Measurements from ENCODE around the gene RPS6KA5. TPM values are rescaled to one million over a fixed set of nuclear protein-coding genes. Genes with fewer than 3 reads are reported as not detected.
"Not testable (repeated sequence)": the region's sequence is repeated elsewhere in the genome, so short reads cannot be mapped to it uniquely, and the experiment has no call there.

Gene RPS6KA5
- total and polyA plus RNA-seq, 5 experiments from 2014 or later: 12.3 to 23.2 (median 14.5) TPM

DNA sequence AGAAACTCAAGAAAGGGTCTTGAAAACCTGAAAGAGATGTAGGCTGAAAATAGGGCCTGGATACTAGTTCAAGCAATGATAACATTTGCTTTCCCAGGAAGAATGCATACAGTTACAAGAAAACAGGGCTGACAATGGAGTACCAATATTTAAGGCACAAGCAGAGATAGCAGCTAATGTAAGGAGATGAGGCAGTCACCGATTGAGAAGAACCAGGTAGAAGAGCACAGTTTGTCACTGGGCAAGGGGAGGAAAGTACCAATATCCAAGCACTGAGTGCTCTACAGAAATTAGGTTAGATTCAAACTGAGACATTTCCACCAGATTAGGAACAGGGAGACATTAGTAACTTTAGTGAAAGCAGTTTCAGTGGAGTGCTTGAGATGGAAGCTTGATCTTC is 19.9 kb downstream of the RPS6KA5 start:
- Mint-ChIP-seq H3K4me1 (peaks cover 38 to 60% (median 44%) of the 10 kb centered on the region in 4 donors), H3K9me3 (no peaks in the 10 kb centered on the region), H3K27ac (peak overlapping the region in 1 of 10 donors; percentile 46), H3K36me3 (peaks cover 0 to 4% (median 3%) of the 10 kb centered on the region in 3 donors), H3K27me3 (no peaks in the 10 kb centered on the region), H3K4me3 (no peak overlapping the region)
- DNase-seq (no peak), ATAC-seq (no peak)
- POLR2A ChIA-PET: interaction anchor here (1.2 kb wide), 1 partner anchor 74 kb away, joined by 3 read pairs; the partner anchor contains the start of gene DGLUCY

DNA sequence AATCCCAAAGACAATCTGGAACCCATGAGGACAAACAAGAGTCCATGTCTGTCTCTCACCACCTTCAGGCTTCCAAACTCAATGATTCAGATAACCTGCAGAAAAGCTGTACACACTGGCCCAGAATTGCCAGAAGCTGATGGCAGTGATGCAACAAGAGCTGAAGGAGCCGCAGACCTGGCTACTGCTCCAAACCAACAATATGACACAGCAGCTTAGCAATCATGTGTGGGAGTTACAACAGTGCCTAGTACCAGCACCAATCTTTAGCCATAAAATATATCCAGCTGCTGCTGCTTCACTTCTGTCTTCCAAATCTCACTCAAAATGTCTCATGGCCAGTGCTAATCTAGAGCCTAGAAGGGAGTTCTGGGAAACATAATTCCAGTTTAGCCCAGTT is 22.0 kb downstream of the RPS6KA5 start:
- DNase-seq (no peak), ATAC-seq (no peak)
- POLR2A ChIA-PET: no interaction called here
- no peak overlapping the region for H3K27ac Mint-ChIP-seq
- H3K9me3 Mint-ChIP-seq: no peaks in the 10 kb centered on the region
- H3K36me3 Mint-ChIP-seq: peaks cover 0 to 7% (median 4%) of the 10 kb centered on the region in 3 donors
- H3K4me3 Mint-ChIP-seq: no peak overlapping the region
- H3K27me3 Mint-ChIP-seq: no peaks in the 10 kb centered on the region
- peaks cover 46 to 69% (median 51%) of the 10 kb centered on the region in 4 donors for H3K4me1 Mint-ChIP-seq

DNA sequence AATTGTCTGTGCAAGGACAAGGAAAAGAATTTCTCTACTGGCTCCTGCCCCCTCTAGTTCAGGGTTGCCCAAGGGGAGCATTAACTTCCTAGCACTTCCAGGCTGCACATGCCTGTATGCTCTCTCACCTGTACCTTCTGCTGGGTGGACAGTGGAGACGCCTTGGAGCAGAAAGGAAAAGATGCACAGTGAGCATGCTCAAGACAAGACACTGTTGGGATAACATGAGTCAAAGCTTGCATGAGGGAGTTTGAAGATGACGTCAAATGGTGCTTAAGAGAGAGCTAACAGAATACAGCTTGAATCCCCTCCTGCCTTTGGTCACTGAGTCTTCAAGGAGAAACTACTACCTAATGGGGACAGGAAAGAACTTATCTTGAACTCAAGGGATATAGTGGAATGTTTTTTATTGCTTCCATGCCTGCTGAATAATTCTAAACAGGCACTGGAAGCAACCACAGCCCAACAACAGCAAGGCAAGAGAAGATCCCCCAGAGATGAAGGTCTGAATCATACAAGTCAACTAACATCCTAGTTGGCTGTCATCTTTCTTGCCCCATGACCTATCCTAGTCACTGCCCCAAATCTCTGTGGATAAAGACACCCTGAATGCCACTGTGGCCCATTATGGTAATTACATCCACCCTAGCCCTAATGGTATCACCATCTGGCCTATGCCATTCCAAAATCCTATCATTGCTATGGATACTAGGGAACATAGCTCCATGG is 23.5 kb downstream of the RPS6KA5 start:
- Mint-ChIP-seq H3K4me1 (peaks cover 43 to 69% (median 52%) of the 10 kb centered on the region in 4 donors), H3K36me3 (peaks cover 0 to 10% (median 7%) of the 10 kb centered on the region in 3 donors), H3K27me3 (no peaks in the 10 kb centered on the region), H3K9me3 (no peaks in the 10 kb centered on the region), H3K4me3 (no peak overlapping the region), H3K27ac (peak overlapping the region in 2 of 10 donors; percentile 36 to 51)
- POLR2A ChIA-PET: interaction anchor here (0.7 kb wide), 1 partner anchor 663 kb away, joined by 3 read pairs; no protein-coding TSS in a partner anchor
- DNase-seq: no peak
- no peak for ATAC-seq

DNA sequence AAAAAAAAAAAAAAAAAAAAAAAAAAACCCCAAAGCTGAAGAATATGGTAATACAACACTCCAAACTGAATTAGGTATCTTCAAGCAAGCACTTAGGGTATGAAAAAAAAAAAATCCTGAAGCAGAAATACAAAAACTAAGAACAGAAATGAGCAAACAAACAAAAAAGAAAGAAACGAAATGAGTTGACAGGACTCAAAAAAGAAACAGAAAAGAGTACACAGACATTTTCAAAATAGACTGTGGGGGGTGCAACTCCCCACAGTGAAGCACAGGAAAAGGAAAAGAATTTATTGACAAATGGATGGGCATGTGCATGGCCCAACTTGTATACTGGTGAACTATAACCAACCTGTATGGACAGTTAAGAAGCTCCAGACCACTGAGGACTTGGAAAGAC is 24.6 kb downstream of the RPS6KA5 start:
- ATAC-seq: peak in 1 of 2 donors; percentile 36
- Mint-ChIP-seq H3K36me3 (peaks cover 0 to 10% (median 6%) of the 10 kb centered on the region in 3 donors), H3K9me3 (no peaks in the 10 kb centered on the region), H3K4me1 (peaks cover 46 to 75% (median 56%) of the 10 kb centered on the region in 4 donors), H3K27me3 (no peaks in the 10 kb centered on the region), H3K27ac (peak overlapping the region in 4 of 10 donors; percentile 55 to 75 (median 68)), H3K4me3 (peak overlapping the region in 3 of 10 donors; percentile 11 to 71 (median 51))
- POLR2A ChIA-PET: interaction anchor here (0.6 kb wide), 1 partner anchor 27 kb away, joined by 3 read pairs; no protein-coding TSS in a partner anchor
- DNase-seq: no peak

DNA sequence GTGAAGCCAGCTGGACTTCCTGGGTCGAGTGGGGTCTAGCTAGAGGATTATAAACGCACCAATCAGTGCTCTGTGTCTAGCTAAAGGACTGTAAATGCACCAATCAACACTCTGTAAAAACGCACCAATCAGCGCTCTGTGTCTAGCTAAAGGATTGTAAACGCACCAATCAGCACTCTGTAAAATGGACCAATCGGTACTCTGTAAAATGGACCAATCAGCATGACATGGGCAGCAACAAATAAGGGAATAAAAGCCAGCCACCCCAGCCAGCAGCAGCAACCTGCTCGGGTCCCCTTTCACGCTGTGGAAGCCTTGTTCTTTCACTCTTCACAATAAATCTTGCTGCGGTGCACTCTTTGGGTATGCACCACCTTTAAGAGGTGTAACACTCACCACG is 26.1 kb downstream of the RPS6KA5 start:
- DNase-seq, ATAC-seq, POLR2A ChIA-PET, H3K9me3 Mint-ChIP-seq, H3K27me3 Mint-ChIP-seq, H3K36me3 Mint-ChIP-seq: not testable (repeated sequence)
- Mint-ChIP-seq H3K27ac (peak overlapping the region in 1 of 10 donors; percentile 5), H3K4me3 (peak overlapping the region in 1 of 10 donors; percentile 10), H3K4me1 (peaks cover 42 to 76% (median 59%) of the 10 kb centered on the region in 4 donors)

DNA sequence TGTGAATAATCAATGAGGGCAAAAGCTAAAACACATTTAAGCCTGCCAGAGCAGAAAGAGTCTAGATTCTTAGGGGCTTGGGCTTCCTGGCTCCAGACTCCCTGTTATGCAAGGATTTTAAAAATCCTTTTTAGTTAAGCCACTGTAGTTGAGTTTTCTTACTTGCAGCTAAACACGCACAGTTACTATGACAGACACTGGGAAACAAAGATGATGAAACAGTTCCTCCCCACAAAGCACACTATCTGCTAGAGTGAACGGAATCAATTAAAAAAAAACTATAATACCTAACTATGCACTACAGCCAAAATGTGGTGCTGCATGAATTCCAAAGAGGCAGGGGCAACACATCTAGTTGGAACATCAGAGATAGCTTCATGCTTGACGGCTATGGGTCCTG is 28.2 kb downstream of the RPS6KA5 start:
- H3K4me3 Mint-ChIP-seq: no peak overlapping the region
- H3K27me3 Mint-ChIP-seq: no peaks in the 10 kb centered on the region
- peaks cover 34 to 60% (median 55%) of the 10 kb centered on the region in 4 donors for H3K4me1 Mint-ChIP-seq
- H3K9me3 Mint-ChIP-seq: no peaks in the 10 kb centered on the region
- peaks cover 0 to 7% (median 5%) of the 10 kb centered on the region in 3 donors for H3K36me3 Mint-ChIP-seq
- H3K27ac Mint-ChIP-seq: no peak overlapping the region
- POLR2A ChIA-PET: no interaction called here
- DNase-seq: no peak
- ATAC-seq: no peak

DNA sequence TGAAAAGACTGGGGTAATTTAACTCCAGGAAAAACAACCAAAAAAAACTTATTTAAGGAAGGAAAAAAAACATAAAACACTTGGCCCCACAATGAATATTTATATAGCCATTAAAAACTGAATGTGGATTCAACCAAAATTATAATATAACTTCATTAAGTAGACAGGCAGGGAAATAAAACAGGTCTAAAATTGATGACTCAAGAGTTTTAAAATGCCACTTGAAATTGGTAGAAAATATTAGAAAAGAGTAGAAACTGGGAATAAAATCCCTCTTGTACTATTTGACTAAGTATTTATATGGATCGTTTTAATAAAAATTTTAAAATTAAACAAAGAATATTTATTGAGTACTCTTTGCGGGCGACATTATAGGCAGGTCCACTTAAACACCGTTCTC is 28.8 kb downstream of the RPS6KA5 start:
- H3K27me3 Mint-ChIP-seq: no peaks in the 10 kb centered on the region
- H3K36me3 Mint-ChIP-seq: peaks cover 0 to 9% (median 5%) of the 10 kb centered on the region in 3 donors
- peaks cover 31 to 59% (median 50%) of the 10 kb centered on the region in 4 donors for H3K4me1 Mint-ChIP-seq
- H3K4me3 Mint-ChIP-seq: no peak overlapping the region
- no peak overlapping the region for H3K27ac Mint-ChIP-seq
- DNase-seq: no peak
- H3K9me3 Mint-ChIP-seq: no peaks in the 10 kb centered on the region
- POLR2A ChIA-PET: no interaction called here
- no peak for ATAC-seq

DNA sequence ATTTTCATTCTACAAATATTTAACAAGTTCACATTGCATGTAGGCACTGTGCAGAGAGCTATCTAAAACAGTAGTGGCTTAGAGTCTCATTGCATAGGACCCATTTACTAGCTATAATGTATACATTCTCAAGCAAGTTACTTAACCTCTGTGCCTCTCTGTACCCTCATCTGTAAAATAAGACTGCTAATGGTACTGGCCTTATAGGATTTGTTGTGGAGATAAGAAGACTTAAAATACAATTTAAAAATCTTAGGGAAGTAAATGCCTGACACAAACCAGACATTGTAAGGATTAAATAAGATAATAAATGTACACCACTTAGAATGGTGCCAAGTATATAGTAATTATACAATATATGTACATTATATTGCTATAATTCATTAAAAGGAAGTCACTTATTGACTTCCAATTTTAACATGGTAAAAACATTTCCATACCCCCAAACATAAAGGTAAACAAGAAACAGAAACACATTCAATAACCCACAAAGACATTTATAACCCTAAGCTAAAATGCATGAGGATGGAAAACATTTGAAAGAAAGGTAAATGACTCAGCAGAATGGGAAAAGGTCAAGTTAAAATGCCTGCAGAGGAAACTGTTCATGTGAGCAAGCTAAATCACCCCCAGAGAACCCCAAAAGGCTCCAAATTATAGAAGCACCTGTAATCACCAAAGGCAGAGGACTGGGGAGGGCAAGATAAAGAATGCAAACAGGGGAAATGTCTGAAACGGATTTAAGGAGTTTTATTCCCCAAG is 30.8 kb downstream of the RPS6KA5 start:
- ATAC-seq: no peak
- peaks cover 0 to 16% (median 7%) of the 10 kb centered on the region in 3 donors for H3K36me3 Mint-ChIP-seq
- H3K27ac Mint-ChIP-seq: peak overlapping the region in 1 of 10 donors; percentile 27
- no peaks in the 10 kb centered on the region for H3K27me3 Mint-ChIP-seq
- peak overlapping the region in 1 of 10 donors; percentile 34 for H3K4me3 Mint-ChIP-seq
- POLR2A ChIA-PET: interaction anchor here (0.6 to 1.2 kb wide), 4 partner anchors 24 to 70 kb away, joined by 3 to 8 read pairs (median 4); partner anchors contain the start of gene RPS6KA5
- DNase-seq: no peak
- H3K4me1 Mint-ChIP-seq: peaks cover 18 to 47% (median 33%) of the 10 kb centered on the region in 4 donors
- H3K9me3 Mint-ChIP-seq: no peaks in the 10 kb centered on the region

DNA sequence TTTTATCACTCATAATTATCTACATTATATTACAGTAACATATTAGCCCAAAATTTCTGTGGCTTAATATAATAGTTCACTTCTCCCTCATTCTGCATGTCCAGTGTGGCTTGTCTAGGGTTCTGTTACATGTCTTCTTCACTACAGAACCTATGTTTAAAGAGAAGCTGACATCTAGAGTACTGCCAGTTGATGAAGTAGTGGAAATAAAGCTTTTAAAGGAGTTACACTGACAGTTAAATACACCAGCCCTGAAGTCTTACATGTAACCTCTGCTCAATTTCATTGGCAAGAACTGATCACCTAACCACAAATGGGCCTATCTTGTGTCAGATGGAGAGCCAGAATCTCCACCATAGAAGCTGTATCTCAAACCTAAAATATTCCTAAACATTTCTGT is 32.9 kb downstream of the RPS6KA5 start:
- POLR2A ChIA-PET: no interaction called here
- Mint-ChIP-seq H3K27ac (no peak overlapping the region), H3K4me3 (no peak overlapping the region), H3K27me3 (no peaks in the 10 kb centered on the region), H3K36me3 (peaks cover 0 to 11% (median 2%) of the 10 kb centered on the region in 3 donors), H3K9me3 (no peaks in the 10 kb centered on the region), H3K4me1 (peaks cover 18 to 60% (median 41%) of the 10 kb centered on the region in 4 donors)
- no peak for DNase-seq
- ATAC-seq: no peak

DNA sequence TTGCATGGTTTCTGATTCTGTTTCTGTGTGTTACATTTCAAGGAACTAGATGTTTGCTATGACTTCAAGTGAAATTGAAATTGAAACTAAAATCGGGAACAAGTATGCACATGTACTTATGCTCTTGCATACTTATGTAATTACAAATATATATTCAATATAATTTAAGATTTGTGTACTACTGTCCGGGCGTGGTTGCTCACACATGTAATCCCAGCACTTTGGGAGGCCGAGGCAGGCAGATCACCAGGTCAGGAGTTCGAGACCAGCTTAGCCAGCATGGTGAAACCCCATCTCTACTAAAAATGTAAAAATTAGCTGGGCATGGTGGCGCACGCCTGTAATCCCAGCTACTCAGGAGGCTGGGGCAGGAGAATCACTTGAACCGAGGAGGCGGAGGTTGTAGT is 37.8 kb downstream of the RPS6KA5 start:
- POLR2A ChIA-PET: interaction anchor here (0.6 to 1.8 kb wide), 10 partner anchors 10 to 1098 kb away, joined by 3 to 8 read pairs (median 3); partner anchors contain the start of gene RPS6KA5
- not testable (repeated sequence) for H3K9me3 Mint-ChIP-seq, H3K27me3 Mint-ChIP-seq
- H3K4me3 Mint-ChIP-seq: peak overlapping the region; percentile 72 to 89 (median 82)
- peaks cover 16 to 56% (median 41%) of the 10 kb centered on the region in 4 donors for H3K4me1 Mint-ChIP-seq
- H3K36me3 Mint-ChIP-seq: peaks cover 3 to 10% (median 7%) of the 10 kb centered on the region in 3 donors
- peak in 4 of 10 donors; percentile 19 to 62 (median 47) for DNase-seq
- ATAC-seq: peak; percentile 69 to 78
- H3K27ac Mint-ChIP-seq: peak overlapping the region; percentile 83 to 96 (median 92)

DNA sequence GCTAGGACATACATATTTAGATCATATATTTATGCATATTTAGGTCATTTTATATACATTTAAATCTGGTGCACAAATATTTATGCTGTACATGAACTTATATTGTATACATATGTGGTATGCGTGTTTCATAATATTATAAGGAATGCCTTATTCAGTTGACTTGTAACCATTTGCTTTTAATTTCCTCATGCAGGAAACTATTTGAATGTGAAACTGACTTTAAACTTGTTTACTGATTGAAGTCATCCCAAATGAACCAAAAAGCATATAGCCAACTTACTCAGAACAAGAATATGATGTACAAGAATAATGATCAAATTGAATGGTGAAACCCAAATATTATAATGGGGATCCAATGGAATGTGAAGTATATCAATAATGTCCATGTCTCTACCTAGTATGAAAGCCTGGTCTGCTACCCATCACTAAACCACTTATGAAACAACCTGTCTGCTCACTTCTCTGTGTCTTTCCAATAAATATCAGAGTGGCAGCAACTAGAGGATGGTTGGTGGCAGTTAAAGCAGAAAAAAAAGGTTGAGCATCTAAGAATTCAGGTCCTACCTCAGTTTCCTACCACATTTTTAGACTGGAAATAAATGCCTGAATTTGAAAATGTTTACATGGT is 38.3 kb downstream of the RPS6KA5 start:
- Mint-ChIP-seq H3K4me1 (peaks cover 16 to 51% (median 40%) of the 10 kb centered on the region in 4 donors), H3K9me3 (no peaks in the 10 kb centered on the region), H3K27me3 (no peaks in the 10 kb centered on the region), H3K27ac (peak overlapping the region; percentile 83 to 96 (median 92)), H3K4me3 (peak overlapping the region; percentile 72 to 89 (median 82)), H3K36me3 (peaks cover 3 to 8% (median 7%) of the 10 kb centered on the region in 3 donors)
- ATAC-seq: peak; percentile 53 to 62
- POLR2A ChIA-PET: interaction anchor here (0.6 to 1.8 kb wide), 5 partner anchors 12 to 1099 kb away, joined by 3 to 8 read pairs (median 3); partner anchors contain the start of gene RPS6KA5
- DNase-seq: no peak

DNA sequence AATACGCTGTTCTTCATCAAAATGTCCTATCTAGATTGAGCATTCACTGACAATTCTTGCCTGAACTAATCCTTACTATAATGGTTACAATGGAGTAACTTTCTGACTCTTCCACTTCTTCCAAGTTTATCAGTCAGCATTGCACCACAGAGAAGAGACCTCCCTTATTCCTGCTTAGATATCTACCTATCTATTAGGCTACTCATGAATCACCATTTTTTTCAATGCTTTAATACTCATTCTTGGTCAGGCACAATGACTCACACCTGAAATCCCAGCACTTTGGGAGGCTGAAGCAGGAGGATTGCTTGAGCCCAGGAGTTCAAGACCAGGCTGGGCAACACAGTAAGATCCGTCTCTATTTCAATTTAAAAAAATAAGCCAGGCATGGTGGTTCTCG is 39.3 kb downstream of the RPS6KA5 start:
- POLR2A ChIA-PET: no interaction called here
- Mint-ChIP-seq H3K36me3 (peaks cover 3 to 7% (median 5%) of the 10 kb centered on the region in 3 donors), H3K9me3 (no peaks in the 10 kb centered on the region), H3K27ac (peak overlapping the region in 7 of 10 donors; percentile 0 to 96 (median 60)), H3K27me3 (no peaks in the 10 kb centered on the region), H3K4me3 (peak overlapping the region in 3 of 10 donors; percentile 34 to 55 (median 45)), H3K4me1 (peaks cover 16 to 48% (median 43%) of the 10 kb centered on the region in 4 donors)
- ATAC-seq: no peak
- DNase-seq: no peak
